NT2/D1 (cell line): ENCODE measurements around the gene CD79A.

Experiments used
- DNase-seq: peaks from one replicate; pipeline ENCODE4 v3.0.0-alpha.2; 2011; ENCODE audit warnings: low read depth, low spot score
- H3K27me3 ChIP-seq: 2 replicates; pipeline ENCODE4 v1.6.0; 2011; ENCODE audit warnings: mild to moderate bottlenecking; ENCODE audit not compliant: insufficient read length, insufficient read depth
- H3K36me3 ChIP-seq: 2 replicates; pipeline ENCODE4 v1.6.1; 2011; ENCODE audit warnings: mild to moderate bottlenecking, low read length, mixed read lengths; ENCODE audit not compliant: insufficient read depth, insufficient read length
- H3K4me1 ChIP-seq: 2 replicates; pipeline ENCODE4 v1.5.1; 2011; ENCODE audit not compliant: insufficient read depth, insufficient read length
- H3K4me3 ChIP-seq: 2 replicates; pipeline ENCODE4 v1.5.1; 2011; ENCODE audit warnings: low read depth; ENCODE audit not compliant: insufficient read length
- H3K9ac ChIP-seq: 2 replicates; pipeline ENCODE4 v1.6.0; 2011; ENCODE audit warnings: low read depth; ENCODE audit not compliant: insufficient read length
- H3K9me3 ChIP-seq: 2 replicates; pipeline ENCODE4 v1.5.1; 2011; ENCODE audit warnings: mild to moderate bottlenecking, low read length; ENCODE audit not compliant: insufficient read depth
- SUZ12 ChIP-seq: IDR thresholded peaks from 2 replicates; pipeline ENCODE4 v1.6.1; 2011; ENCODE audit not compliant: insufficient read length, insufficient read depth; ENCODE audit errors: extremely low read depth
- YY1 ChIP-seq: IDR thresholded peaks from 2 replicates; pipeline ENCODE4 v1.6.1; 2011; ENCODE audit not compliant: insufficient read length, insufficient read depth
- ZNF274 ChIP-seq: IDR thresholded peaks from 2 replicates; pipeline ENCODE4 v1.6.1; 2011; ENCODE audit warnings: mild to moderate bottlenecking, low read depth, low read length

CD79A gene

DNA sequence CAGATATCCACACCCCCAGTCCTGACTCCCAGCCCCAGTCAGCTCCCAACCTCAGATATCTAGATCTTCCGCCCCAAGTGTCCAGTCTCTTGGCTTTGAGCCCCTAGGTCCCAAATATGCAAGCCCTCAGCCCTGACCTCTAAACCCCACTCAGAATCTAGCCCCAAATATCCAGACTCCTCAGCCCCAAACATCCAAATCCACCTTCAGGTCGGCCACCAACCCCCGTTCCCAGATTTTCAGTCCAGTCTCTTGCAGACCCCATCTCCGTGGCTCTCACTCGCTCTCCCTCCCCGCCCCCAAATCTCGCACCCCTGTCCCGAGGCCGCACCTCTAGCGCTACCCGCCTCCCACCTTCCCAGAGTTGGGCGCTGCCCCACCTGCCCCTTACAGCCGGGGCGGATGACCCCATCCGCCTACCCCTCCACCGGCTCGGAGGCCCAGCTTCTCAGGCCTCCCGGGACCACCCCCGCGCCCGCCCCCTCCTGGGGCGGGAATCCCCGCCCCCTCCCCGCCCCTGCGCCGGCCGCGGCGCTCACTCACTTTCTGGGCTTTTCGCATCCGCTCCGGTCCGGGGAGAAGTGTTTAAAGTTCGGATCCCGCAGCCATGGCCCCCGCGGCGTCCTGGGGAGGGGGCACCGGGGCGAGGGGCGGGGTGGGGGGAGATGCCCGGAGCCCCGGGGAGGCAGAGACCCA lies 50.6 kb downstream of the CD79A start:
- Histone ChIP-seq H3K4me3 (peak overlapping the region; percentile 32), H3K27me3 (peaks cover 93% of the 10 kb centered on the region), H3K36me3 (no peaks in the 10 kb centered on the region), H3K4me1 (peaks cover 15% of the 10 kb centered on the region), H3K9me3 (no peaks in the 10 kb centered on the region), H3K9ac (no peak overlapping the region)
- TF ChIP-seq SUZ12 (no peak), ZNF274 (no peak)
- no peak for DNase-seq

DNA sequence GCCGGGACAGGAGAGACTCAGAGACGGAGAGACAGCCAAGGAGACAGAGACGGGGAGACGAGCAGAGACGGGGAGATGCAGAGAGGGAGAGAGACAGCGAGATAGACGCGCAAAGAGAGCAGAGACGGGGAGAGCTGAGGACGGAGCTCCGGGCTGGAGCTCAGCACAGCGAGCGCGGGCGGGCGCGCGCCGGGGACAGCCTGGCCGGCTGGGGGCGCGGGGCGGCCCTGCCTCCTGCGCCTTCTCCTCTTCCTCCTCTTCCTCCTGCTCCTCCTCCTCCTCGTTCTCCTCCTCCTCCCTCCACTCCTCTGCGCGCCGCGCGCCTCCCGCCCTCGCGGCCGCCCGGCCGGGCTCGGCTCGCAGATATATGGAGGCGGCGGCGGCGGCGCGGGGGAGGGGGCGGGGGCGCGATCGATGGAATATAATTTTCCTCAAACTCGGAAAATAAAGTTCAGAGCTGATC lies 51.2 kb downstream of the CD79A start, which contains the start of gene ERFL:
Gene ERFL (minus strand): TSS at position 229 of the 463 bp plus-strand sequence. CDS start 15,530 bp downstream, outside the sequence.
- H3K4me1 ChIP-seq, result peaks cover 15% of the 10 kb centered on the region
- H3K27me3 ChIP-seq, result peaks cover 93% of the 10 kb centered on the region
- peak within 1 kb of the TSS; percentile 42 for H3K9ac ChIP-seq

DNA sequence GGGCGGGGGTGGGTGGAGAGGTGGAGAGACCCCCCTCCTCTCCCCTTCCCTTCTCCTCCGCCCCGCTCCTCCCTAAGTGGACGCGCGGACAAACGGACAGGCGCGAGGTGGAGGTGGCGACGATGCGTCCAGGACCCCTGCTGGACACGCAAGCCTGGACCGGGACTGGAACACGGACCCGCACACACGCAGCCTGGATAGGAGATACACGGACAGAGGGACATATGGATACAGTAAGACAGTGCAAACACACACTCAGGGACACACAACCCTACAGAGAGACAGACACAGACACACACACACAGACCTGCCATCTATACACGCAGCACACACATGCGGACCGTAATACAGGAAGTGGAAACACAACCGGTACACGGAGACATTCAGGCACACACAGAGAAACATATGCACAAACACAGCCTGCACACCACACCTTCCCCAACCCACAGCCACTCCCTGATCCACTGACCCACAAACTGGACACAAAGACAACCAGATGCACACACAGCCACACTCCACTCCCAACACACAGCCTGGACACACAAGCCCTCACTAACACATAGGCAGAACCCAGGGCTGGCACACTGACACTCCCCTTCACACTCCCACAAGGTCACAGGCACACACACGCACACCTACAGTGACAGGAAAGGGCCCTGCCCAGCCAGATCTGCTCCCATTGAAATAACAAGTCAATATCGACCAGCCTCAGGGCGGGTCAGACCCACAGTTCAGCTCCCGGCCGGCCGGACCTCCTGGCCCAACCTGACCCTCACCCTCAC lies 51.9 kb downstream of the CD79A start:
- Histone ChIP-seq H3K4me1 (peaks cover 15% of the 10 kb centered on the region), H3K27me3 (peaks cover 96% of the 10 kb centered on the region), H3K4me3 (peak overlapping the region; percentile 13), H3K9me3 (no peaks in the 10 kb centered on the region), H3K36me3 (no peaks in the 10 kb centered on the region), H3K9ac (no peak overlapping the region)
- no peak for DNase-seq
- TF ChIP-seq ZNF274 (no peak), YY1 (no peak), SUZ12 (peak; percentile 84)

More for the DNA sequence above, 51.2 kb downstream of the CD79A start, which contains the start of gene ERFL:
- DNase-seq, result no peak
- Histone ChIP-seq H3K4me3 (peak within 1 kb of the TSS; percentile 32), H3K36me3 (no peaks in the 10 kb centered on the region), H3K9me3 (no peaks in the 10 kb centered on the region)
- TF ChIP-seq SUZ12, result no peak
- TF ChIP-seq ZNF274, result no peak
- no peak for TF ChIP-seq YY1

DNA sequence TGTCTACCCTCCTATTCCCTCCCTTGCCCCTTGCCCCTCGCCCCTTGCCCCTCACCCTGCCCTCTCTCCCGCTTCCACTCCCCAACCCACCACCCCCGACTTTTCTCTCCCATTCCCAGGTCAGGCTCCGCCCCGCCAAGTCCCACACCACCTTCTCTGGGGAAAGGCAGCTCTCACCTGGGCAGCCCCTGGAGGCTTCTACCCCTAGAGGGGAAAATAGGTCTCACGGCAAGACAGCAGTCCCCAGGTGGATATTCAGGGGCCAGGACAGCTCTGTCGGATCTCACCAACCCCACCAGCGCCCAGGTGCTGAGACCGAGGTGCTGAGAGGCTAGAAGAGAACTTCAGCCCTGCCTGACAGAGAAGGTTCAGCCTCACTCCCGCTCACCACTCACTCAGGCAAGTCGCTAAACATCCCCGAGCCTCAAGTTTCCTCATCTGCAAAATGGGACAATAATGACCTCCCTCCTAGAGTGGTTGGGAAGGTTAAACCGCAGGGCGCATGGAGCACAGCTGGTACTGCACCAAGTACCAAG lies 52.5 kb downstream of the CD79A start:
- no peak for DNase-seq
- no peak overlapping the region for H3K4me3 ChIP-seq
- no peaks in the 10 kb centered on the region for H3K36me3 ChIP-seq
- no peak overlapping the region for H3K9ac ChIP-seq
- no peak for TF ChIP-seq SUZ12
- no peak for TF ChIP-seq YY1
- no peak for TF ChIP-seq ZNF274
- H3K27me3 ChIP-seq, result peaks cover 95% of the 10 kb centered on the region
- H3K4me1 ChIP-seq, result peaks cover 15% of the 10 kb centered on the region
- no peaks in the 10 kb centered on the region for H3K9me3 ChIP-seq

DNA sequence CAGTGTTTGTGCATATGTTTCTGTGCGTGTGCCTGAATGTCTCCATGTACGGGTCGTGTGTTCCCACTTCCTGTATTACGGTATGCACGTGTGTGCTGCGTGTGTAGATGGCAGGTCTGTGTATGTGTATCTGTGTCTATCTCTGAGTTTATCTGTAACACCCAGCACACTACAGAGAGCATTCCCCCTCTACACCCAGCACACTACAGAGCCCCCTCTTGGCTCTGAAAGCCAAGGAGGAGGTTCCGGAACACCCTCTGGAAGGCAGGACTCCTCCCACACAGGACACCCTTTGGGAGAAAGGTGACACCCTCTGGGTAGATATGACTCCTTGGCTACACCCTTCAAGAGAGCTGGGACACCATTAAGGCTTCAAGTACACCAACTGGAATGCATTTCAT lies 53.2 kb downstream of the CD79A start:
- TF ChIP-seq YY1 (no peak), ZNF274 (no peak), SUZ12 (no peak)
- Histone ChIP-seq H3K9me3 (no peaks in the 10 kb centered on the region), H3K9ac (no peak overlapping the region), H3K36me3 (no peaks in the 10 kb centered on the region), H3K27me3 (peaks cover 93% of the 10 kb centered on the region), H3K4me1 (peaks cover 15% of the 10 kb centered on the region), H3K4me3 (no peak overlapping the region)
- DNase-seq, result no peak
